ENCODE measurements around the gene CLIP3. TPM values are rescaled to one million over a fixed set of nuclear protein-coding genes. Genes with fewer than 3 reads are reported as not detected.
A peak's percentile ranks its signal among the peaks of the same experiment; 100 is the strongest.

CLIP3 gene
- total RNA-seq, 1 experiment from 2014 or later = 1.5 TPM

GRCh38 chr19:36054733-36055686 lies 22.3 kb upstream of the CLIP3 start, which contains the start of gene WDR62 (continued):
- TF ChIP-seq RAD21 (IDR thresholded peaks at IDR 0.05; ENCODE audit: low read depth) = no peak
- no peak for TF ChIP-seq EGR1 (IDR thresholded peaks at IDR 0.05; ENCODE audit: low read depth)
- TF ChIP-seq ZNF274 (IDR thresholded peaks at IDR 0.05; ENCODE audit: low read depth, low read length) = no peak
- peak; percentile 78 for TF ChIP-seq SP1 (IDR thresholded peaks at IDR 0.05; ENCODE audit: low read depth)
- TF ChIP-seq CBX3 (IDR thresholded peaks at IDR 0.05; ENCODE audit: low read depth) = no peak
- TF ChIP-seq CEBPB (IDR thresholded peaks at IDR 0.05; ENCODE audit: low read depth) = no peak

DNA sequence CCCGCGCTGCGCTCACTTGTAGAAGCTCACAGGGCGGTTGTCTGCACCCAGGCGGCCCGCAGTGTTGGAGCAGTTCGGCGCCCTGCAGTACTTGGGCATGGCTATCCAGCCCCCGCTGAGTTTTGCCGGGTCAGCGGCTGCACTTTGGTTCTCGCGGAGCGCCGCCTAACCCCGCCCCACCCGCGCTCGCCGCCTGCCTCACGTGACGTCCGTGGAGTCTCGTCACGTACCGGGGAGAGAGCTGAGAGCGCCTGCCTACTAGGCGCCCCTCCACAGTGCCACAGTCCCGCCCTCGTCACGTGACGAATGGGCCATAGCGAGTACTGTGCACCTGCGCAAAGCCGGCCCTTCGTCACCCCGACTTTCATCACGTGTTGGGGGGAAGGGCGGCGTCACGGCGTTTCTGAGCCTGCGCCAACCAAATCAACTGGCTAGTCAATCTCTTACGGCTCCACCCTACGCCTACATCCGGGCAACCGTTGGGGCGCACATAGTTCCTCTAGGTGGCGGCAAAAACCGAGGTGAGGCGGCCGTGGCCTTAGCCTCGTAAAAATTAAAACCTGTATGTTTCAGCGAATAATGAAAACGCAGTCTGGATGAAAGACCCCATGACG lies 21.6 kb upstream of the CLIP3 start, which contains the start of gene THAP8:
Gene THAP8, minus strand, starts transcription at position 167 of the 614 bp plus-strand sequence. Its CDS starts 68 bp downstream, at position 99.
- BruUV-seq (replicated peaks) = no TSS peak
- TF ChIP-seq POLR2A (IDR thresholded peaks at IDR 0.05; ENCODE audit: borderline replicate concordance, extremely low read depth, insufficient read depth, insufficient read length) = peak; percentile 56
- 0 out of 2 replicates have a peak, but pooled peaks have one; percentile 11 for TF ChIP-seq RAD21 (IDR thresholded peaks at IDR 0.05; ENCODE audit: low read depth)
- peak; percentile 71 for TF ChIP-seq TCF7L2 (IDR thresholded peaks at IDR 0.05; ENCODE audit: borderline replicate concordance, extremely low read depth, insufficient read depth, insufficient read length)
- TF ChIP-seq, protein P1, sequence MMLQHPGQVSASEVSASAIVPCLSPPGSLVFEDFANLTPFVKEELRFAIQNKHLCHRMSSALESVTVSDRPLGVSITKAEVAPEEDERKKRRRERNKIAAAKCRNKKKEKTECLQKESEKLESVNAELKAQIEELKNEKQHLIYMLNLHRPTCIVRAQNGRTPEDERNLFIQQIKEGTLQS (IDR thresholded peaks at IDR 0.05) = no peak
- peak in 2 of 3 experiments; percentile 49; a peak in 2 of 6 replicates for TF ChIP-seq CTCF (IDR thresholded peaks at IDR 0.05 in 2 of 3, conservative IDR thresholded peaks at IDR 0.05 in 1 of 3; ENCODE audit: borderline replicate concordance in 1 of 3, insufficient read depth in 1 of 3, low read depth in 2 of 3, low read length in 2 of 3)
- no peak; the same call in 1 of the 2 replicates for TF ChIP-seq SIN3A (IDR thresholded peaks at IDR 0.05; ENCODE audit: low read depth)
- peak; percentile 69 for TF ChIP-seq POLR2AphosphoS5 (IDR thresholded peaks at IDR 0.05; ENCODE audit: low read depth, low read length)
- TF ChIP-seq MAX (IDR thresholded peaks at IDR 0.05) = peak; percentile 93
- TF ChIP-seq SP1 (IDR thresholded peaks at IDR 0.05; ENCODE audit: low read depth) = no peak; the same call in 1 of the 2 replicates
- H3K9ac ChIP-seq (ENCODE audit: low read length) = peak within 1 kb of the TSS; percentile 73
- ATAC-seq = peak; percentile 86
- peak within 1 kb of the TSS; percentile 51 to 74 for H3K4me3 ChIP-seq (replicated peaks in 1 of 2; ENCODE audit: low read depth in 1 of 2, low read length in 2 of 2)
- no peak within 1 kb of the TSS for H2AFZ ChIP-seq (ENCODE audit: low read depth, low read length, poor library complexity, severe bottlenecking)
- H4K20me1 ChIP-seq (ENCODE audit: insufficient read depth) = no peaks in the 10 kb centered on the region
- CTCF ChIA-PET = interaction anchor here (1.1 to 1.2 kb wide), 3 partner anchors 14 to 121 kb away, joined by 3 read pairs; partner anchors contain the start of gene ALKBH6
- no peaks in the 10 kb centered on the region for H3K9me3 ChIP-seq (ENCODE audit: control insufficient read depth in 1 of 2, insufficient read depth in 1 of 2, low read depth in 1 of 2, low read length in 2 of 2)
- intact Hi-C loops (cut with micrococcal nuclease) = loop anchor here (10.0 kb wide), 1 partner anchor 169 kb away; no protein-coding TSS in a partner anchor
- RAD21 ChIA-PET (ENCODE audit: low non-redundant PET in 1 of 2, low total read pairs in 2 of 2, uncharacterized antibody in 2 of 2, unreplicated experiment in 2 of 2) = interaction anchor here (0.6 to 0.9 kb wide), 2 partner anchors 40 to 185 kb away, joined by 3 to 6 read pairs; partner anchors contain the start of gene ALKBH6 (in 1 of the 2)
- POLR2A ChIA-PET = interaction anchor here (0.6 to 1.6 kb wide), 4 partner anchors 10 to 1663 kb away, joined by 3 to 4 read pairs (median 4); partner anchors contain the start of gene POLR2I
- peak; percentile 97 for DNase-seq (ENCODE audit: low read depth, low spot score)
- no peaks in the 10 kb centered on the region for H3K27me3 ChIP-seq (ENCODE audit: insufficient read depth, low read length)
- peak within 1 kb of the TSS; percentile 95 for H3K27ac ChIP-seq (ENCODE audit: low read depth, low read length)
- peaks cover 33% of the 10 kb centered on the region for H3K79me2 ChIP-seq (ENCODE audit: insufficient read depth, low read length)
- no peaks in the 10 kb centered on the region for H3K9me2 ChIP-seq (ENCODE audit: insufficient read depth)
- H3K36me3 ChIP-seq (ENCODE audit: control insufficient read depth in 1 of 2, insufficient read depth in 2 of 2, low read length in 2 of 2) = no peaks in the 10 kb centered on the region
- peaks cover 19 to 43% of the 10 kb centered on the region in 2 experiments for H3K4me1 ChIP-seq (ENCODE audit: control insufficient read depth in 1 of 2, insufficient read depth in 2 of 2, low read length in 2 of 2)
- H3K4me2 ChIP-seq (ENCODE audit: low read length) = peak within 1 kb of the TSS; percentile 94

Data from HCT116 (cell line).